Measurements from ENCODE around the gene GLIS1. TPM values are rescaled to one million over a fixed set of nuclear protein-coding genes. Genes with fewer than 3 reads are reported as not detected.

GLIS1 gene
- total and polyA plus RNA-seq, 2 experiments from 2014 or later = 0.26 to 0.31 TPM

DNA sequence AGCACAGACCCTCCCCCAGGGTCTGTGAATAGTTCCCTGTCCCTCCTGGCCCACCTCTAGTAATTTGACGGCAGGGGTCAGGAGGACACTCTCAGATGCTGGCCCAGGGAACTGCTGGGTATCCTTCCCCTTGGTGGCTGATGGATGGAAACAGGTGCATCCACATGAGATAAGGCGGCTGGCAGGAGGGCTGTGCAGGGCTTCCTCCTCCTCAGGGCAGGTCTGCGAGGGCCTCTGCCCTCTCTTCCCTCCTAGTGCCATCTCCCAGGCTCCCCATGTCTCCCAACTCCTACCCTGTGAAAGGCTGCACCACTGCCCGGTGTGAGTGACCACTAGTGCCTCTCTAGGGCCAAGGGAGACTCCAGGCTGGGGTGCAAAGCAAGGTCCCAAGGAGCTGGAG, 123.9 kb downstream of the GLIS1 start:
- no peaks in the 10 kb centered on the region for H4K20me1 ChIP-seq (replicated peaks; ENCODE audit: insufficient read depth)
- no peaks in the 10 kb centered on the region for H3K9me2 ChIP-seq (ENCODE audit: insufficient read depth)
- H3K9me3 Mint-ChIP-seq = peaks cover 25% of the 10 kb centered on the region
- no peak overlapping the region for H3K4me3 ChIP-seq
- H3K27ac Mint-ChIP-seq = no peak overlapping the region
- H3K4me2 ChIP-seq = no peak overlapping the region
- no peaks in the 10 kb centered on the region for H3K4me1 ChIP-seq (ENCODE audit: insufficient read depth)
- no peak overlapping the region for H3K27ac ChIP-seq (ENCODE audit: low read depth)
- ATAC-seq = no peak
- no peaks in the 10 kb centered on the region for H3K27me3 ChIP-seq (ENCODE audit: insufficient read depth)
- H3K4me1 Mint-ChIP-seq = peaks cover 13% of the 10 kb centered on the region; the same call in 2 of the 3 replicates
- no peaks in the 10 kb centered on the region for H3F3A ChIP-seq (replicated peaks; ENCODE audit: low read depth)
- TF ChIP-seq ZNF114 (CRISPR knock-in tag; IDR thresholded peaks at IDR 0.05) (no peak), CREB1 (CRISPR knock-in tag; IDR thresholded peaks at IDR 0.05; ENCODE audit: low read depth) (no peak), EZH2phosphoT487 (IDR thresholded peaks at IDR 0.05; ENCODE audit: unreplicated experiment) (no peak), ZNF331 (CRISPR knock-in tag; IDR thresholded peaks at IDR 0.05; ENCODE audit: low read depth) (no peak), JUNB (IDR thresholded peaks at IDR 0.05; ENCODE audit: unreplicated experiment) (no peak), EZH2 (IDR thresholded peaks at IDR 0.05; ENCODE audit: low read depth, unreplicated experiment) (no peak), STAT1 (IDR thresholded peaks at IDR 0.05; ENCODE audit: unreplicated experiment) (no peak), POLR2AphosphoS5 (IDR thresholded peaks at IDR 0.05; ENCODE audit: low read depth) (no peak), NANOG (IDR thresholded peaks at IDR 0.05; ENCODE audit: borderline replicate concordance) (no peak)
- TF ChIP-seq, protein P1, sequence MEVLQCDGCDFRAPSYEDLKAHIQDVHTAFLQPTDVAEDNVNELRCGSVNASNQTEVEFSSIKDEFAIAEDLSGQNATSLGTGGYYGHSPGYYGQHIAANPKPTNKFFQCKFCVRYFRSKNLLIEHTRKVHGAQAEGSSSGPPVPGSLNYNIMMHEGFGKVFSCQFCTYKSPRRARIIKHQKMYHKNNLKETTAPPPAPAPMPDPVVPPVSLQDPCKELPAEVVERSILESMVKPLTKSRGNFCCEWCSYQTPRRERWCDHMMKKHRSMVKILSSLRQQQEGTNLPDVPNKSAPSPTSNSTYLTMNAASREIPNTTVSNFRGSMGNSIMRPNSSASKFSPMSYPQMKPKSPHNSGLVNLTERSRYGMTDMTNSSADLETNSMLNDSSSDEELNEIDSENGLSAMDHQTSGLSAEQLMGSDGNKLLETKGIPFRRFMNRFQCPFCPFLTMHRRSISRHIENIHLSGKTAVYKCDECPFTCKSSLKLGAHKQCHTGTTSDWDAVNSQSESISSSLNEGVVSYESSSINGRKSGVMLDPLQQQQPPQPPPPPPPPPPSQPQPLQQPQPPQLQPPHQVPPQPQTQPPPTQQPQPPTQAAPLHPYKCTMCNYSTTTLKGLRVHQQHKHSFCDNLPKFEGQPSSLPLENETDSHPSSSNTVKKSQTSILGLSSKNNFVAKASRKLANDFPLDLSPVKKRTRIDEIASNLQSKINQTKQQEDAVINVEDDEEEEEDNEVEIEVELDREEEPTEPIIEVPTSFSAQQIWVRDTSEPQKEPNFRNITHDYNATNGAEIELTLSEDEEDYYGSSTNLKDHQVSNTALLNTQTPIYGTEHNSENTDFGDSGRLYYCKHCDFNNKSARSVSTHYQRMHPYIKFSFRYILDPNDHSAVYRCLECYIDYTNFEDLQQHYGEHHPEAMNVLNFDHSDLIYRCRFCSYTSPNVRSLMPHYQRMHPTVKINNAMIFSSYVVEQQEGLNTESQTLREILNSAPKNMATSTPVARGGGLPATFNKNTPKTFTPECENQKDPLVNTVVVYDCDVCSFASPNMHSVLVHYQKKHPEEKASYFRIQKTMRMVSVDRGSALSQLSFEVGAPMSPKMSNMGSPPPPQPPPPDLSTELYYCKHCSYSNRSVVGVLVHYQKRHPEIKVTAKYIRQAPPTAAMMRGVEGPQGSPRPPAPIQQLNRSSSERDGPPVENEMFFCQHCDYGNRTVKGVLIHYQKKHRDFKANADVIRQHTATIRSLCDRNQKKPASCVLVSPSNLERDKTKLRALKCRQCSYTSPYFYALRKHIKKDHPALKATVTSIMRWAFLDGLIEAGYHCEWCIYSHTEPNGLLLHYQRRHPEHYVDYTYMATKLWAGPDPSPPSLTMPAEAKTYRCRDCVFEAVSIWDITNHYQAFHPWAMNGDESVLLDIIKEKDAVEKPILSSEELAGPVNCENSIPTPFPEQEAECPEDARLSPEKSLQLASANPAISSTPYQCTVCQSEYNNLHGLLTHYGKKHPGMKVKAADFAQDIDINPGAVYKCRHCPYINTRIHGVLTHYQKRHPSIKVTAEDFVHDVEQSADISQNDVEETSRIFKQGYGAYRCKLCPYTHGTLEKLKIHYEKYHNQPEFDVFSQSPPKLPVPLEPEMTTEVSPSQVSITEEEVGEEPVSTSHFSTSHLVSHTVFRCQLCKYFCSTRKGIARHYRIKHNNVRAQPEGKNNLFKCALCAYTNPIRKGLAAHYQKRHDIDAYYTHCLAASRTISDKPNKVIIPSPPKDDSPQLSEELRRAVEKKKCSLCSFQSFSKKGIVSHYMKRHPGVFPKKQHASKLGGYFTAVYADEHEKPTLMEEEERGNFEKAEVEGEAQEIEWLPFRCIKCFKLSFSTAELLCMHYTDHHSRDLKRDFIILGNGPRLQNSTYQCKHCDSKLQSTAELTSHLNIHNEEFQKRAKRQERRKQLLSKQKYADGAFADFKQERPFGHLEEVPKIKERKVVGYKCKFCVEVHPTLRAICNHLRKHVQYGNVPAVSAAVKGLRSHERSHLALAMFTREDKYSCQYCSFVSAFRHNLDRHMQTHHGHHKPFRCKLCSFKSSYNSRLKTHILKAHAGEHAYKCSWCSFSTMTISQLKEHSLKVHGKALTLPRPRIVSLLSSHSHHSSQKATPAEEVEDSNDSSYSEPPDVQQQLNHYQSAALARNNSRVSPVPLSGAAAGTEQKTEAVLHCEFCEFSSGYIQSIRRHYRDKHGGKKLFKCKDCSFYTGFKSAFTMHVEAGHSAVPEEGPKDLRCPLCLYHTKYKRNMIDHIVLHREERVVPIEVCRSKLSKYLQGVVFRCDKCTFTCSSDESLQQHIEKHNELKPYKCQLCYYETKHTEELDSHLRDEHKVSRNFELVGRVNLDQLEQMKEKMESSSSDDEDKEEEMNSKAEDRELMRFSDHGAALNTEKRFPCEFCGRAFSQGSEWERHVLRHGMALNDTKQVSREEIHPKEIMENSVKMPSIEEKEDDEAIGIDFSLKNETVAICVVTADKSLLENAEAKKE (CRISPR knock-in tag; IDR thresholded peaks at IDR 0.05) = no peak
- TF ChIP-seq, protein P2, sequence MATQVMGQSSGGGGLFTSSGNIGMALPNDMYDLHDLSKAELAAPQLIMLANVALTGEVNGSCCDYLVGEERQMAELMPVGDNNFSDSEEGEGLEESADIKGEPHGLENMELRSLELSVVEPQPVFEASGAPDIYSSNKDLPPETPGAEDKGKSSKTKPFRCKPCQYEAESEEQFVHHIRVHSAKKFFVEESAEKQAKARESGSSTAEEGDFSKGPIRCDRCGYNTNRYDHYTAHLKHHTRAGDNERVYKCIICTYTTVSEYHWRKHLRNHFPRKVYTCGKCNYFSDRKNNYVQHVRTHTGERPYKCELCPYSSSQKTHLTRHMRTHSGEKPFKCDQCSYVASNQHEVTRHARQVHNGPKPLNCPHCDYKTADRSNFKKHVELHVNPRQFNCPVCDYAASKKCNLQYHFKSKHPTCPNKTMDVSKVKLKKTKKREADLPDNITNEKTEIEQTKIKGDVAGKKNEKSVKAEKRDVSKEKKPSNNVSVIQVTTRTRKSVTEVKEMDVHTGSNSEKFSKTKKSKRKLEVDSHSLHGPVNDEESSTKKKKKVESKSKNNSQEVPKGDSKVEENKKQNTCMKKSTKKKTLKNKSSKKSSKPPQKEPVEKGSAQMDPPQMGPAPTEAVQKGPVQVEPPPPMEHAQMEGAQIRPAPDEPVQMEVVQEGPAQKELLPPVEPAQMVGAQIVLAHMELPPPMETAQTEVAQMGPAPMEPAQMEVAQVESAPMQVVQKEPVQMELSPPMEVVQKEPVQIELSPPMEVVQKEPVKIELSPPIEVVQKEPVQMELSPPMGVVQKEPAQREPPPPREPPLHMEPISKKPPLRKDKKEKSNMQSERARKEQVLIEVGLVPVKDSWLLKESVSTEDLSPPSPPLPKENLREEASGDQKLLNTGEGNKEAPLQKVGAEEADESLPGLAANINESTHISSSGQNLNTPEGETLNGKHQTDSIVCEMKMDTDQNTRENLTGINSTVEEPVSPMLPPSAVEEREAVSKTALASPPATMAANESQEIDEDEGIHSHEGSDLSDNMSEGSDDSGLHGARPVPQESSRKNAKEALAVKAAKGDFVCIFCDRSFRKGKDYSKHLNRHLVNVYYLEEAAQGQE (IDR thresholded peaks at IDR 0.05; ENCODE audit: unreplicated experiment) = no peak
- TF ChIP-seq, protein P3, sequence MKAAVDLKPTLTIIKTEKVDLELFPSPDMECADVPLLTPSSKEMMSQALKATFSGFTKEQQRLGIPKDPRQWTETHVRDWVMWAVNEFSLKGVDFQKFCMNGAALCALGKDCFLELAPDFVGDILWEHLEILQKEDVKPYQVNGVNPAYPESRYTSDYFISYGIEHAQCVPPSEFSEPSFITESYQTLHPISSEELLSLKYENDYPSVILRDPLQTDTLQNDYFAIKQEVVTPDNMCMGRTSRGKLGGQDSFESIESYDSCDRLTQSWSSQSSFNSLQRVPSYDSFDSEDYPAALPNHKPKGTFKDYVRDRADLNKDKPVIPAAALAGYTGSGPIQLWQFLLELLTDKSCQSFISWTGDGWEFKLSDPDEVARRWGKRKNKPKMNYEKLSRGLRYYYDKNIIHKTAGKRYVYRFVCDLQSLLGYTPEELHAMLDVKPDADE (IDR thresholded peaks at IDR 0.05) = no peak
- TF ChIP-seq, protein P4, sequence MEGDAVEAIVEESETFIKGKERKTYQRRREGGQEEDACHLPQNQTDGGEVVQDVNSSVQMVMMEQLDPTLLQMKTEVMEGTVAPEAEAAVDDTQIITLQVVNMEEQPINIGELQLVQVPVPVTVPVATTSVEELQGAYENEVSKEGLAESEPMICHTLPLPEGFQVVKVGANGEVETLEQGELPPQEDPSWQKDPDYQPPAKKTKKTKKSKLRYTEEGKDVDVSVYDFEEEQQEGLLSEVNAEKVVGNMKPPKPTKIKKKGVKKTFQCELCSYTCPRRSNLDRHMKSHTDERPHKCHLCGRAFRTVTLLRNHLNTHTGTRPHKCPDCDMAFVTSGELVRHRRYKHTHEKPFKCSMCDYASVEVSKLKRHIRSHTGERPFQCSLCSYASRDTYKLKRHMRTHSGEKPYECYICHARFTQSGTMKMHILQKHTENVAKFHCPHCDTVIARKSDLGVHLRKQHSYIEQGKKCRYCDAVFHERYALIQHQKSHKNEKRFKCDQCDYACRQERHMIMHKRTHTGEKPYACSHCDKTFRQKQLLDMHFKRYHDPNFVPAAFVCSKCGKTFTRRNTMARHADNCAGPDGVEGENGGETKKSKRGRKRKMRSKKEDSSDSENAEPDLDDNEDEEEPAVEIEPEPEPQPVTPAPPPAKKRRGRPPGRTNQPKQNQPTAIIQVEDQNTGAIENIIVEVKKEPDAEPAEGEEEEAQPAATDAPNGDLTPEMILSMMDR (conservative IDR thresholded peaks at IDR 0.05; ENCODE audit: low read depth in 2 of 2) = no peak
- H3K27me3 Mint-ChIP-seq (ENCODE audit: insufficient read depth, low read depth, poor library complexity) = peaks cover 4% of the 10 kb centered on the region
- DNase-seq (ENCODE audit: low spot score) = no peak
- no peak overlapping the region for H3K4me3 Mint-ChIP-seq
- no peaks in the 10 kb centered on the region for H3K36me3 ChIP-seq (ENCODE audit: insufficient read depth)
- H3K36me3 Mint-ChIP-seq (ENCODE audit: low read depth) = peaks cover 8% of the 10 kb centered on the region; the same call in 1 of the 3 replicates
- H3K79me2 ChIP-seq (replicated peaks; ENCODE audit: insufficient read depth) = no peaks in the 10 kb centered on the region
- H2AFZ ChIP-seq = no peak overlapping the region

Data from GM23338 (cell line).